CD4-positive, alpha-beta T cell treated with Interleukin-2 at 100 ng/mL for 4 hours (primary cell): ENCODE measurements around the gene CMSS1.

Source experiments
- DNase-seq: peaks from one replicate; pipeline ENCODE4 v3.0.0-alpha.2; 2020; ENCODE audit warnings: low spot score

Gene CMSS1

GRCh38 chr3:100057716-100058575, 240.3 kb downstream of the CMSS1 start:
- DNase-seq: no peak

GRCh38 chr3:100059472-100059871, 241.8 kb downstream of the CMSS1 start:
- DNase-seq: no peak

DNA sequence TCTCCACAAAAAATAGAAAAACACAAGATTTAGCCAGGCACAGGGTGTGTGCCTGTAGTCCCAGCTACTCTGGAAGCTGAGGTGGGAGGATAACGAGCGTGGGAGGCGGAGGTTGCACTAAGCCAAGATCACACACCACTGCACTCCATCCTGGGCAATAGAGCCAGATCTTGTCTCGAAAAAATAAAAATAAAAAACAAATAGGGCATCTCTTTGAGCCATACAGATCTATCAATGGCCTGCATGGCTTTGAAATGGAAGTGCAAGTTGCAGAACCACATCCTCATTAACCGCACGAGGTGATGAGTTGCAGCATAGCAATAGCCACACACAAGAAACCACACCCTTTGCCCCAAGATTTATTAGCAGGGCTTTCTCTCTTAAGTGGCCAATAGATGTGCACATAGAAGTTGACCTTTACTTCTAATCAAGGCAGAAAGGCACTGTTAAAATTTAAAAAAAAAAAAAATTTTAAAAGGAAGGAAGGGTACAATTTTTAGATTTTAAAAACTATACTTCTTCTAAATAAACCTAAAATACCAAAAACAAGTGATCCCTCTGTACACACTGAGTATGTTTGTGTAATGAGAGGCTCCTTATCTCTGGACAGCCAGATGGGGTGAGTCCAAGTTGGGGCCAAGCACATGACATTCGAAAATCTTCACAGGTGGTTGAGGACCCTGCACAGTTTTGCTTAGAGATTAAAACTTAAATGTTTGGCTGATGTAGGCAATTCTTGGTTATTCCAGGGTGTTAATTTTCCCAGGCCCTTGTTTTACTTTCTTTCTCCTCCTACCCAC, 243.2 kb downstream of the CMSS1 start:
- DNase-seq: no peak

DNA sequence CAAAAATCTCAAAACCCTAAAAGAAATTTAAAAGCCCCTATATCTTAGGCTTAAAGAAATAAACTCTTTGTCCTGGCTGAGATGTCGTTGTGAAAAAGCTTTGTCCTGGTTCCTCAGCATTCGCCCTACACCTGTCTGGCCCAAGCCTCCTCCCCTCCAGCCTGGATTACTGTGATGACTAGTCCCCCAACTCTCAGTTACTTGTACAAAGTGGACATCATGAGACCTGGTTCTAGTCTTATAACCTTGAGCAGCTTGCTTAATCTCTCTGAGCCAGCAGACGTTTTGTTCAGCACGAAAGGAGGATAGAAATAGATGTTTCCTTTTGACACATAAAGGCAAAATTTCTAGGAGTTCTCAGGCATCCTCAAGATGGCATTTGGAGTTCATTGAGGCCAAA, 245.0 kb downstream of the CMSS1 start:
- DNase-seq: no peak

DNA sequence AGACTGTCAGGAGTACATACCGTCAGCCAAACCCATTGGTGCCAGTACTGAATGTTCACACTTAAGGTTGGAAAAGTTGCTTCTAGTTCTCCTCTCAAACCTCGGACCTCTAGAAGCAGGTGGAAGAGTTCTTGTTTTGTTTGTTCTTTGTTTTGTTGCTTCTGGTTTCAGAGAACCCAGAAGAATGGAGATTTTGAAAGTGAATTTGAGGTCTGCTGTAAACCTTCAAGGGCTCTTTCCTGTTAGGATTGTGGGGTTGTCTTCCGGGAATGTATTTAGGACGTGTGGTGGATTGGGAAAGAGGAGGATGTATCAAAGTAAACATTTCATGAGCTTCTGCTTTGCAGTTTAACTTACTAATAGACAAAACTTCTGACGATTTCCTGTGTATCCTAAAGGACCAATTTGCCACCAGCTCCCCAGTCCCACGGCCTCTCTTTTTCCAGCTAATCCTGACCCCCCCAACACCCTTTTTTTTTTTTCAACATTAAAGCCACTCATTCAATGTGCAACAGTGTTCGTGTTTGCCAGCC, 246.3 kb downstream of the CMSS1 start:
- DNase-seq: no peak

DNA sequence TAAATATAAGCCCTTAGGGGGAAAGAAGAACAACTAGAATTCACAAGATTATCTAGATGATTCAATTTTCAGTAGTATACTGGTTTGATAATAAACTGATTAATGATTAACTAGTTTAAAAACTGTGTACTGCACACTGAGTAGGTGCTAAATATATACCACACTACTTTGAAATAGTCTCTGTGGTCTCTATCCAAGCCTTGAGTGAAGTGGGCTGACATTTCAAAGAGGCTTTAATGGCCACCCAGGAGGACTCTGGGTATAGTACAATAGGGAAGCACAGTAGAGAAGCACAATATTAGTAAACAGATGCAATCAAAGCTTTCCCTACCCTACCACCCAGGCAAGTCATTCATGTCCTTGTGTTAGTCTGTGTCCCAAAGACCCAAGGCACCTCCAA, 249.9 kb downstream of the CMSS1 start:
- no peak for DNase-seq

DNA sequence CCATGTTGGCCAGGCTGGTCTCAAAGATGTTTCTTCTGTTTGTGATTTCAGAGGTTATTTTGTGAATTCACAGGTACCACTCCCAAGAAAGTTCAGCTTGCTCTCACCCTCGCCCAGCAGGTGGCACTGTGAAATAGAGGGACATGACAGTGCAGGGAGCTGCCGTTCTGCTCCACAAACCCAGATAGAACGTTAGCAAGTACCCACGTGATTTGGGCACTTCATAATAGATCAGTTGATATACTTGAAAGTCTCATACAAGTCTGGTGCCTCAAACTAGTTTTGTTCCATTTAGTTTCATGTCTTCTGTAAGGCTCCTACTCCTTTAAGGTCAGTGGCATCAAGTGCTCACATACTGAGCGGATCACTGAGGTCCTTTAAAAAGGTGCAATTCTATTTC, 251.2 kb downstream of the CMSS1 start:
- DNase-seq: peak; percentile 74

GRCh38 chr3:100069472-100069871, 251.8 kb downstream of the CMSS1 start:
- DNase-seq: no peak

DNA sequence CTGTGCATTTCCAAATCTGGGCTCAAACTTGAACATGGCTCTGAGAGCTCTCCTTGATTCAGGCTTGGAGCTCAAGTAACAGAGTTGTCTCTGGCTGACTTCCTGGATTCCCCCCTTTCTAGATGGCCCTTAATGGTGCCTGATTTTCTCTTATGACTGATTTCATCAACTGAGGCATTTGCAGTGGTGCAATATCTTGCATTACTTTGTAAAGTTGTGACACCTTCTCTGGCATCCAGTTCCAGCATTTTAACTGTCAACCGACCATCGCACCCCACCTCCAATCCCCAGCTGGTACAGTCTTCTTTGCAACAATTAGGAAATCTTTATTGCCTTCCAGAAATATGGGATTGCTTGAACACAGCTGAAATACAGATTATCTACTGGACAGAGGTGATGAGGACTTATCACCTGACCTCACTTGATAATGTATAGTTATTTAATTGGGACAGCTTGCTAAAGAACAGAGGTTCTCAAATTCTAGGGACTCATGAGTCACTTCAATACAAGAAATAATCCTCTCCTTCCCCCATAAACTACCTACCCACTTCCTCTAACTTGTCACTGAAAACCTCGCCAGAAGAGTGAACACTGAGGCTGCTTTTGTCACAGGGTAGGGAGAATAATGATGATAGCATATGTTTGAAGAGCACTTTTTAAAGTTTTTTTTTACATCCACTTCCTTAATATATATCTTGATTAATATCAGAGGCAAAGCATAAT, 254.8 kb downstream of the CMSS1 start:
- DNase-seq: peak; percentile 36

- DNase-seq: no peak
These were observed 255.5 kb downstream of the CMSS1 start for GRCh38 chr3:100073049-100073713.

- no peak for DNase-seq
These were observed 256.1 kb downstream of the CMSS1 start for GRCh38 chr3:100073714-100074307.

DNA sequence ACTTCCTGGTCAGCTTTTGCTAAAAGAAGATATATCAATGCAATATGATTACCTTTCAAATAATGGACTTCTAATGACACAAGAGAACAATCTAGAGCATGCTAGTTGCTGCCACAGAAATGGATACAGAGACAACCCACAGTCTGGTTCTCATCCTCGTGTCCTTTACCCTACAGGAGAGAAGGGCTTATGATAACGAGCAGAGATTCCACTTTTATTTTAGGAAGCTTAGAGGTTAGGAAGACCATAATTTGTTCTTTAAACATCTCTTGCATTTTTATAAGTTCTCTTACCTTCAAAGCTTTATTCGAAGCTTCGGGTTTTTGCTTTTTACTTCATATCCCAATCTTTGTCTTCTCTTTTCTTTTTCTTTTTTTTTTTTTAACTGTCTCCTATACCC, 257.5 kb downstream of the CMSS1 start:
- DNase-seq: no peak

GRCh38 chr3:100075851-100076730, 258.4 kb downstream of the CMSS1 start:
- DNase-seq: no peak

GRCh38 chr3:100076731-100077529, 259.3 kb downstream of the CMSS1 start:
- DNase-seq: no peak

DNA sequence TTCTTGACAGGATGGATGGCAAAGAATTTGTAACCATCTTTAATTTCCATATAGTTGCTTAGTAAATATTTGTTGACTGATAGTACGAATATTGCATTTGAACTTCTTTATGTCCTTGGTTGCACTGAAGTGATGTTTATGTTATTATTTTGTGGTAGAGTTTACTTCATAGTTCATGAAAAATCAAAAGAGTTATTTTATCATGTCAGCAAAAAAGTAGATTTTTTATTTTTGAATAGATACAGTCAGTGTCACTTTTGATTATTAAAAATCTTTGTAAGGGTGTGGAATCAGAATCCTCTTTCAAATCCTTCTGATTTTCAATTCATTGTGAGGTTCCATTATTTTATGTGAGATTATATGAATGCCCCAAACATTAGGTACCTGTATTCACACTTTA, 261.7 kb downstream of the CMSS1 start:
- no peak for DNase-seq

DNA sequence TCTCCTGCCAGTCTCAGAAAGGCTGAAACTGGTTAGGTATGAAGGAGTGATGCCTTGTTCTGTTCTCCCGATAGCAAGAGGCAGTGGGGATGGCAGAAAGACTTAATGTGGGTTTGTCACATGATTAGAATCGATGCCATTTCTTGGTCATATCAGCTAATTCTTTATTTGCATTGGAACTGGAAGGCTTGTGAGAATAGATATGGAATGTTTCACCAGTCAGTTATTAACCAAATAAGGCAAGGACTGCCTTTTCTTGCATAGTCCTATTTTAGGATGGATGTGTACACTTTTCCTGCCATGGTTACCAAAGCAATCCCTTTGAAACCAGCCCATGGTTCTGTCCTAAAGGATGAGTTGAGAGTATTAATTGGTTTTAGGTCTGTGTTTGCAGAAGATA, 262.9 kb downstream of the CMSS1 start:
- DNase-seq: no peak

DNA sequence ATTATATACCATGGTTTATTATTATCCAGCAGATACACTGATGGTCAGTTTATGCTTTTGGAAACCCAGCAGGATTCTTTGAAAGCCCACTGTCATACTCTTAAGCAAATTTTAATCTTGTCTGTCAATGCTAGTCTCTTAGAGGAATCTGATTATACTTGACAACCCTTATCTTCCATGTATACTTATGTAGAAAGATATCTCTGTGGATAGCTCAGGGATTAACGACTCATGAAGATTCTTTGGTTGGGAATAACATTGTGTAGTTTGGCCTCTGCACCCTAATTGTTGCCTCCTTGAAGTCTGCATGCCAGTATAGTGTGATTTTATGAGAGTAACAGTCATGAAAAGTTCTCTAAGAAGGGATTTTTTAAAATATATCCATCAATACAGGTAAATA, 263.6 kb downstream of the CMSS1 start:
- no peak for DNase-seq

DNA sequence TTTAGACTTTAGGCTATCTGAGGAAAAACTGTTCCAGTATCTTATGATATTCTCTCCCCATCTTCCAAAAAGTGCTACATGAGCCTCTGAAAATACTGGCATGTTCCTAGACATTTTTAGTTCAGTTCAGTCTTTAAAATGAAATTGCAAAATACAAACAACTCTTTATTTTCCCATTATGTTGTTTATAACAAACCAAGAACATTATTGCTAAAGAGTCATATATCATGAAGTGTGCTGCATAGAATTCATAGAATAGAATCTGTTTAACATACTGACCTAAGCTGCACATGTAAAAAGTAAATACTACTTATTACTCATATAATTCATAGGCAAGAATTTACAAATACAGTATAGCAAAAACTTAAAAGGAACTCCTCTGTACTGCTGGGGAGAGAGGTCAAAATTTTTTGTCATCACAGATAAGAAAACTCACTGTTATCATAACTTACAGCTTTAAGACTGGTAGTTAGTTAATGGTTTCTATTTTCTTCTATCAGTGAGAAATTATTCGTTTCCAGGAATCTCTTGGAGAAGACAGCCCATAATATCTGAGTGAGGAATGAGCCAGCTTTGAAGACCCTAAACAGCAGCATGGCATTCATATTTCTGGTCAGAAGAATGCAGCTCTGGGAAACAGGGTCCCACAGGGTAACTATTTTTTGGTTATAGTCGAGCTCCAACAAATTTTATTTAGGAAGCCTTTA, 264.5 kb downstream of the CMSS1 start:
- DNase-seq: no peak

GRCh38 chr3:100082714-100083113, 265.1 kb downstream of the CMSS1 start:
- no peak for DNase-seq
